HFFc6 (cell line): ENCODE measurements around the gene COX5A. TPM values are rescaled to one million over a fixed set of nuclear protein-coding genes. Genes with fewer than 3 reads are reported as not detected.

Experiments used
- DNase-seq: peaks from one replicate; pipeline ENCODE4 v3.0.0-alpha.2; 2018
- H3K27ac Mint-ChIP-seq: 2 replicates; pipeline ENCODE4 v1.8.0; 2020; ENCODE audit warnings: mild to moderate bottlenecking, mixed read lengths
- H3K27me3 Mint-ChIP-seq: 2 replicates; pipeline ENCODE4 v1.8.0; 2021; ENCODE audit warnings: mild to moderate bottlenecking, moderate library complexity, mixed read lengths; ENCODE audit not compliant: insufficient read depth
- H3K36me3 Mint-ChIP-seq: 2 replicates; pipeline ENCODE4 v1.8.0; 2021; ENCODE audit warnings: low read depth, mixed read lengths
- H3K4me1 Mint-ChIP-seq: 2 replicates; pipeline ENCODE4 v1.8.0; 2020; ENCODE audit warnings: low read depth, mixed read lengths
- H3K4me3 Mint-ChIP-seq: 2 replicates; pipeline ENCODE4 v1.8.0; 2020; ENCODE audit warnings: mild to moderate bottlenecking, moderate library complexity, mixed read lengths
- H3K9me3 Mint-ChIP-seq: 2 replicates; pipeline ENCODE4 v1.8.0; 2020; ENCODE audit warnings: mild to moderate bottlenecking, mixed read lengths
- CTCF ChIP-seq: fragments of 200-600 bp; sonication (generic); IDR thresholded peaks from 2 replicates; pipeline ENCODE4 v1.5.0; 2021; ENCODE audit warnings: antibody characterized with exemption, mild to moderate bottlenecking
- total RNA-seq, 6 experiments: library from RNA; stranded (reverse); fragmentation: NEBNext Ultra II Directional; extraction: Animal tissue kit (Norgen Biotek cat#: 25700); gene quantifications; 2 replicates in 1 of 6; 3 replicates in 5 of 6; pipeline ENCODE4 v1.2.3, GENCODE V29; 2021

The COX5A gene
- total RNA-seq, 6 experiments from 2014 or later: 181 to 189 (median 186) TPM

GRCh38 chr15:74913041-74913440 lies 24.8 kb downstream of the COX5A start:
- peak; percentile 43 for DNase-seq
- no peaks in the 10 kb centered on the region for H3K9me3 Mint-ChIP-seq
- H3K4me1 Mint-ChIP-seq: peaks cover 7% of the 10 kb centered on the region
- no peak overlapping the region for H3K4me3 Mint-ChIP-seq
- H3K27me3 Mint-ChIP-seq: no peaks in the 10 kb centered on the region; the same call in 1 of the 2 replicates
- peaks cover 14% of the 10 kb centered on the region for H3K36me3 Mint-ChIP-seq
- no peak for TF ChIP-seq CTCF
- H3K27ac Mint-ChIP-seq: peak overlapping the region; percentile 79

- no peak for TF ChIP-seq CTCF
- DNase-seq: no peak
- Mint-ChIP-seq H3K27me3 (peaks cover 2% of the 10 kb centered on the region; the same call in 1 of the 2 replicates), H3K27ac (no peak overlapping the region), H3K36me3 (peaks cover 20% of the 10 kb centered on the region; the same call in 1 of the 2 replicates), H3K9me3 (no peaks in the 10 kb centered on the region), H3K4me3 (no peak overlapping the region), H3K4me1 (peaks cover 40% of the 10 kb centered on the region)
Measured at GRCh38 chr15:74908635-74909034, 29.2 kb downstream of the COX5A start.

DNA sequence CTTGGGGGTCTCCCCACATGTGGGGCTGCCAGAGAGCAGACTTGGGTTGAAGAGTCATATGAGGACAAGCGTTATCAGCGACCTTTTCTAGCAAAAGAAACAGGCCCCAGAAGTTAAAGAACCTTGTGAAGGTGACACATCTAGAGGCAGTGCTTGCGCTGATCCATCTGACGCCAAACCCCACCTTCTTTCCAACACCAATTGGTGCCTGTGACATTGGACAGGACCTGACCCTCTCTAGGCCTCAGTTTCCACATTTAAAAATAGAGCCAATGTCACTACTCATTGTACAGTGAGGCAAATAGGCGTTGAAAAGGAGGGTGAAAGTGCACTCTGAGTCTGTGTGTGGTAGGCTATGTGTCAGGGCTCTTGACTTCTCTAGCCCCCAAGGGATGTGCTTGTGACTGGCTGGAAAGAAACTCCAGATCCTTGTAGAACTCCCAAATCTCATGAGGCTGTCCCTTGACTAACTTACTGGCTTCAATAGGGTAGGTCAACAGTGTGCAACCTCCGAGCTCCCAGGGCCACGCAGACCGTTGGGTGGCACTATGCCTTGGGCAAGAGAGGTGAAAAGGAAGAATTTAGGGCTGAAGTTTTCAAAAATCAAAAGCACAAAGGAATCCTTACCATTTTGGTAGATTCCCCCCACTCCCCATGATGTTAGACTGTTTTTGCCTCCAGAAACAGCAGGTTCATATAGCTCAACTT lies 30.6 kb downstream of the COX5A start:
- peak overlapping the region; percentile 98 for H3K4me3 Mint-ChIP-seq
- H3K36me3 Mint-ChIP-seq: peaks cover 21% of the 10 kb centered on the region; the same call in 1 of the 2 replicates
- no peaks in the 10 kb centered on the region for H3K9me3 Mint-ChIP-seq
- no peak for DNase-seq
- no peak for TF ChIP-seq CTCF
- H3K27me3 Mint-ChIP-seq: peaks cover 2% of the 10 kb centered on the region; the same call in 1 of the 2 replicates
- peak overlapping the region; percentile 94 for H3K27ac Mint-ChIP-seq
- H3K4me1 Mint-ChIP-seq: peaks cover 35% of the 10 kb centered on the region

- peak; percentile 81 for DNase-seq
- Mint-ChIP-seq H3K9me3 (no peaks in the 10 kb centered on the region), H3K27me3 (peaks cover 2% of the 10 kb centered on the region; the same call in 1 of the 2 replicates), H3K36me3 (peaks cover 20% of the 10 kb centered on the region; the same call in 1 of the 2 replicates), H3K4me3 (peak within 1 kb of the TSS; percentile 98), H3K4me1 (peaks cover 35% of the 10 kb centered on the region), H3K27ac (peak within 1 kb of the TSS; percentile 94)
- no peak for TF ChIP-seq CTCF
Measured at GRCh38 chr15:74906450-74907162, 31.3 kb downstream of the COX5A start, which contains the start of gene FAM219B. TSS of gene FAM219B (minus strand) at chr15:74906851. CDS start at chr15:74906800, 51 bp downstream.

GRCh38 chr15:74906067-74906449 lies 31.8 kb downstream of the COX5A start:
- H3K36me3 Mint-ChIP-seq: peaks cover 16% of the 10 kb centered on the region; the same call in 1 of the 2 replicates
- peaks cover 2% of the 10 kb centered on the region; the same call in 1 of the 2 replicates for H3K27me3 Mint-ChIP-seq
- peak overlapping the region; percentile 98 for H3K4me3 Mint-ChIP-seq
- peaks cover 35% of the 10 kb centered on the region for H3K4me1 Mint-ChIP-seq
- no peak for TF ChIP-seq CTCF
- no peaks in the 10 kb centered on the region for H3K9me3 Mint-ChIP-seq
- peak; percentile 11 for DNase-seq
- peak overlapping the region; percentile 79 for H3K27ac Mint-ChIP-seq
